ENCODE data around the gene TMEM209. TPM values are rescaled to one million over a fixed set of nuclear protein-coding genes. Genes with fewer than 3 reads are reported as not detected.
"Not testable (repeated sequence)": the region's sequence is repeated elsewhere in the genome, so short reads cannot be mapped to it uniquely, and the experiment has no call there.

TMEM209 gene
- polyA plus RNA-seq, 5 donors, result 15.1 to 22.3 (median 20.5) TPM

GRCh38 chr7:130219871-130220270 lies 14.7 kb upstream of the TMEM209 start:
- DNase-seq, result no peak

GRCh38 chr7:130218806-130219620 lies 13.8 kb upstream of the TMEM209 start:
- DNase-seq, result no peak

- no peak for DNase-seq
Measured at GRCh38 chr7:130216750-130217149, 11.5 kb upstream of the TMEM209 start.

DNA sequence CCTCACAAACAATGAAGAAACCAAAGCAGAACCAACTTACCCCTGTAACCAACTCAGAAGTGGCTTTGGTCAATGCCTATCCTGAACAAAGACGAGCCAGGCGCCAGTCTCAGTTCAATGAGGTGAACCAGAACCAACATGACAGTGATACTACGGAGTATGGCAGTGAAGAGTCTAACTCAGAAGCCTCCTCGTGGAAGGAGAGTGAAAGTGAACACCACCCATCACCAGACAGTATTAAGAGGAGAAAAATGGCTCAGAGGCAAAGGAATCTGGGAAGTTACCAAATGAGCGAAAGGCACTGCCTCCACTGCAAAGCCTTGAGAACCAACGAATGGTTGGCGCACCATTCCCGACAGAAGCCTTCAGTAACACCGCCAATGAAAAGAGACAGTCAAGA lies 10.8 kb upstream of the TMEM209 start:
- no peak for DNase-seq

DNA sequence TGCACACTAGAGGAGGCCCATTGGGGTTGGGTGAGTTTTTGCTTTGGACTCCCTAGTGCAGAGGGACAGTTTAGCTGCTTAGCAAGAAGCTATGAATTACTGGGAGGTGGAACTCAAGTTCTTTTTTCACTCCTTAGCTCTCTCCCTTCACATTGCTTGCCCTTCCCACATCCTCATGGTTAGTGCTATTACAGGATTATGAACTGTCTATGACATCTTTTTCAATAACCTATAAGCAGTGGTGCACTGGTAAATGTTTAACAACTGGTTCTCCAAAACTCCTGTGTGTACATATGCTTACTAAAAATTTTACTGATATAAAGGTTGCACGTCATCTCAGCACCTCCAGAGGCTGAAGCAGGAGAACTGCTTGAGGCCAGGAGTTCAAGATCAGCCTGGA lies 8.6 kb upstream of the TMEM209 start:
- DNase-seq, result no peak

DNA sequence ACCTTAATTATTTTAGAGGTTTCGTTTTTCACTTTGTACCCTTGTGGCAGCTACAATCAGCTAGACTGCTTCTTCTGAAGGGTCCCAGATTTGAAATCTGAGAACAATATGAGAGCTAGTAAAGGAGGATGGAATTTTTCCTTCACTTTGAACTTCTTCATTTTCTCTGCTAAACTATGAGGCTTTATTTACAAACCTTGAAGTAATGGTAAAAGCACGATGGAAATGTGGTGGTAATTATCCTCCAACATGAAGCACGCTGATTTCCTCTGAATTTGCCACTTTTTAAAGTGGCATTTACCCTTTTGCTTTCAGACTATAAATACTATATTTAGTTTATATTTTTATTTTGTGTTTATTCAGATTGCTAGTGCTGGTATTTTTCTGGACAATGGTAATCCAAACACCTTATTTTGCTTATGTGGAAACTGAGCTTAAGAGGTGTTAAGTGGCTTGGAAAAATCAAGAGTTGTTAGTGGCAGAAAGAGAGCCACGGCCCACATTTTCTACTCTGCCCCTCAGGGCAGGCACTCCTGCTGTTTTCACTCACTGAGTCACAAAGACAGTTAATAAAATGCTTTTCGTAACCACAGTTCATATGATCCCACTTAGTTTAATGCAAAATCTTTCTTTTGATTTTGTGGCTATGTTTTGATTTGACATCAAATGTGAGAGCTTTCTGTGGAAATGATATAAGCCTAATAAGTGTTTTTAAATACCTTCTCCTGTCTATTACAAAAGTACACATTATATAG lies 5.2 kb upstream of the TMEM209 start:
- no peak for DNase-seq

- DNase-seq, result peak; percentile 38 to 51
Measured at GRCh38 chr7:130208516-130208915, 3.3 kb upstream of the TMEM209 start.

- DNase-seq, result no peak
Measured at GRCh38 chr7:130207642-130208041, 2.4 kb upstream of the TMEM209 start, which contains the start of gene SSMEM1. SSMEM1 (plus strand) TSS chr7:130207860; CDS start chr7:130207911, 51 bp downstream.

- no peak for DNase-seq
Measured at GRCh38 chr7:130207033-130207432, 1.8 kb upstream of the TMEM209 start.

DNA sequence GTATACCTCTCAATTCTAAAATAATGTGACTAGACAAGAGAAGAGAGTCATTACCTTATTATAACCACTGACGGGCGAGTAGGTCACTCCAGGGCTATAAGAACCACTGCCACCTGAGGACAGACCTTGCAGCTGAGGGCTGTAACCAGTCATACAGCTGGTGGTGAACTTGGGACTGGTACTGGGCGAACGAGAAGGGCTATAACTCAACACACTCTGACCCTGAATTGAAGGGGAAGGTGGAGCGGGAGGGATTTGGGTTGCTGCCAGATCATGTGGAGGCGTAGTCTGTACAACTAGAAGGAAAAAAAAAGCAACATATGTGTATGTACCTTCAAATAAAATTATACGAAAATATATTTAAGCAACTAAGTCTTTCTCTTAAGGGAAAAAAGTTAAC lies 3.4 kb downstream of the TMEM209 start:
- no peak for DNase-seq

GRCh38 chr7:130197094-130197493 lies 8.1 kb downstream of the TMEM209 start:
- DNase-seq, result no peak

DNA sequence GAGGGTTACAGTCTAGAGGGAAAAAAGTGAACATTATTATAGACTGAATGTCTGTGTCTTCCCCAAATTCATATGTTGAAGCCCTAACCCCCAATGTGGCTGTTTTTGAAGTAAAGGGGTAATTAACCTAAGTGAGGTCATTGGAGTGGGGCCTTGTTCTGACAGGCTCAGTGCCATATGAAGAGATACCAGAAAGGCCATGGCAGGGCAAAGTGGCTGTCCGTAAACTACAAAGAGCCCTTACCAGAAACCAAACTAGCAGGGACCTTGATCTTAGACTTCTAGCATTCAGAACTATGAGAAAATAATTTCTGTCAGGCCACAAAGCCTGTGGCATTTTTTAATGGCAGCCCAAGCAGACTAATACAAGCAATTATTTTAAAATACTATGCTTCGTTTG lies 8.7 kb downstream of the TMEM209 start:
- no peak for DNase-seq

DNA sequence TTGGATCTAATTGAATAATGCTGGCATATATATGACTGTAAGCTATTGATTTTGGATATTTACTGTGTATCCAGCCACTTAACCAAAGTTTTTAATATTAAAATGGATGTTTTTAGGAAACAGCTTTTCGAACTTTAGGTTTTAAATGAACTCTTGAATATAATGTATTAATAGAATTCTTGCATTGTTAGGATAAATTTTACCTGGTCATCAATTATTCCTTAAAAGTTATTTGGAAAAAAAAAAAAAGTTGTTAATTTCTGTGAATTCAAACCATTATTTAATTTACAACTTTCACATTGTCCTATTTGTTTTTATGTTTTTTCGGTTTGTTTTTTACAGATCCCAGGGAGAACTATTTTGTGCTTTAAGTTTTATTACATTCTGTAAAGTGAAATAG lies 9.8 kb downstream of the TMEM209 start:
- no peak for DNase-seq

GRCh38 chr7:130191791-130192190 lies 13.4 kb downstream of the TMEM209 start:
- DNase-seq, result no peak

DNA sequence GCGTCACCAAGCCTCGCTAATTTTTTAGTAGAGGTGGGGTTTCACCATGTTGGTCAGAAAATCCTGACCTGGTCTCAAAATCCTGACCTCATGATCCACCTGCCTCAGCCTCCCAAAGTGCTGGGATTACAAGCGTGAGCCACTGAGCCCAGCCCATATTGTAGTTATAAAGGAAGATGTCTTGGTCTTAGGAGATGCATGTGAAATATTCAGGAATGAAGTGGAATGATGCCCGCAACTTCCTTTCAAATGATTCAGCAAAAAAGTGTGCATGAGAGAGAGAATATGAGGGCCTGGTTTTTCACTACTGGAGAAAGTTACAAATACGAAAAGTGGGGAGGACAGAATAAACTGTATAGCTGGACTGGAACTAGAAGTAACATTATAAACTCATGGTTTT lies 15.9 kb downstream of the TMEM209 start:
- DNase-seq, result no peak

DNA sequence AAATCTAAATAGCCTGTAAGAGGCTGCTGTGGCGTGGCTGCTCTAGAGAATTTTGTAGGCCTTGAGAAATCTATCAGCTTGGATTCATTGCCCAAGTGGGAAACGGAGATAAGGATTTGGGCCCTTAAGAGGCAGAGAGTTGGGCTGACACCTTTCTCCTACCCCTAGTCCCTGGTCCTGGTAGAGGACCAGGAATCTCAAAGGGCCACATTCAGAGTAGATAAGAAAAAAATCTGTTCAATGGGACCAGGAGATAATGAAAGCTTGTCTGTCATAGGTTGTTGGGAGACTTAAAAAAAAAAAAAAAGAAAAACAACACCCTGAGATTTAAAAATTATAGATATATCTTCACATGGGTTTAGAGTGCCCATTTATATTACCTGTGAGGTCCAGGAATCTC lies 17.8 kb downstream of the TMEM209 start:
- DNase-seq, result no peak

GRCh38 chr7:130184349-130184748 lies 20.9 kb downstream of the TMEM209 start:
- DNase-seq, result not testable (repeated sequence)

DNA sequence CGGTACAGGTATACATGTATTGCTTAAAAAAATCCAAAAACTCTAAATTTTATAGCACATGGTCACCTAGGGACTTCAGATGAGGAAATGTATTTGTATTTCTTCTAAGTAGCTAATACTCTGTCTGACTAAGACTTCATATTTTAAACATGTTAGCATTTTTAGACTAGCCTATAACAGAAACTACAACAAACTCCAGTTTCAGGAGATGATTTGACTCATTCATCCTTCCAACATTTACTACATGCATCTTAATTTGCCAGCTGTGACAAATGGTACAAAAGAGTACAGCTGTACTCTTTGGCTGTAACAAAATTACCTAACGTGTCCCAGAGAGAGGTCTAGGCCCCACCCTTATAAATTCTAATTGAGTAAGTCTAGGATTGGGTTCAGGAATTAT lies 22.2 kb downstream of the TMEM209 start:
- DNase-seq, result no peak

GRCh38 chr7:130181263-130181605 lies 24.0 kb downstream of the TMEM209 start:
- no peak for DNase-seq

DNA sequence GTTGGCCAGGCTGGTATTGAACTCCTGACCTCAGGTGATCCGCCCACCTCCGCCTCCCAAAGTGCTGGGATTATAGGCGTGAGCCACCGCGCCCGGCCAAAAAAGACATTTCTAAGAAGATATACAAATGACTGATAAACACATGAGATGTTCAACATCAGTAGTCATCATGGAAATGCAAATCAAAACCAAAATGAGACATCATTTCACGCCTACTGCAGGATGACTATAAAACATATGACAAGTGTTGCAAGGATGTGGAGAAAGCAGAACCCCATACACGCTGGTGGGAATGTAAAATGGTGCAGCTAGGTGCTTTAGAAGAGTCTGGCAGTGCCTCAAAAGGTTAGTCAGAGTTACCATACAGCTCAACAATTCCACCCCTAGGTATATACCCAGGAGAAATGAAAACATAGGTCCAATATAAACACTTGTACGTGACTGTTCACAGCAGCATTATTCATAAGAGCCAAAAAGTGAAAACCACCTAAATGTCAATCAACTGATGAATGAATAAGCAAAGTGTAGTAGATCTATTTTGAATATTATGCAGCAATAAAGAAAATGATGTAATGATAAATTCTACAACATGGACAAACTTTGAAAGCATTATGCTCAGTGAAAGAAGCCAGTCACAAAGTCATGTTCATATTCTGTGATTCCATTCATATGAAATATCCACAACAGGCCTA lies 24.5 kb downstream of the TMEM209 start:
- no peak for DNase-seq

GRCh38 chr7:130179631-130180030 lies 25.6 kb downstream of the TMEM209 start:
- no peak for DNase-seq

DNA sequence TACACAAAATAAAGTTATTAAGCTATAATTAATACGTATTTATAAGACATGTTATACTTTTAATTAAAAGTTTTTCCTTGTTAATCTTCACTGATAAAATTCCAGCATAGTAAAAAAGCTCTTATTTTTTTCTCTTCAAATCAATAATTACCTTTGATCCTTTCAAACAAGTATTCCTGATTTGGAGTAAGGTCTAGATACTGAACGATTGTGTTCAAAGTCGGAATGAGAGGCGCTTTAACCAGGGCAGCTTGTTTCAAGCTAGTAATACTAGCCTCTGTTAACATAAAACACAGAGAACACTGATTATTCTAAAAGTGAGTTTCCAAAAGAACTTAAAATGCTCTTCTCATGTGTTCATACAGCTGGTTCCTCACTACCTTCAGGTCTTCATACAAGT lies 27.0 kb downstream of the TMEM209 start:
- no peak for DNase-seq
